VCaP (cell line): ENCODE measurements around the gene CHDH.

Source experiments
- H3K27ac ChIP-seq: fragments of 450-650 bp; 2 replicates; pipeline ENCODE4 v1.5.1; 2017
- CTCF ChIP-seq: fragments of 450-650 bp; conservative IDR thresholded peaks from 2 replicates; pipeline ENCODE4 v1.5.1; 2017; ENCODE audit warnings: mild to moderate bottlenecking, moderate library complexity

The CHDH gene

GRCh38 chr3:53817809-53818208 is 28.4 kb downstream of the CHDH start:
- H3K27ac ChIP-seq: no peak overlapping the region
- no peak for TF ChIP-seq CTCF

- H3K27ac ChIP-seq: no peak overlapping the region
- no peak for TF ChIP-seq CTCF
Measured at GRCh38 chr3:53817211-53817610, 29.0 kb downstream of the CHDH start.

- TF ChIP-seq CTCF: no peak
Measured at GRCh38 chr3:53816425-53816824, 29.8 kb downstream of the CHDH start.

GRCh38 chr3:53815651-53816050 is 30.6 kb downstream of the CHDH start:
- TF ChIP-seq CTCF: no peak
- H3K27ac ChIP-seq: no peak overlapping the region

More at GRCh38 chr3:53816425-53816824, 29.8 kb downstream of the CHDH start:
- no peak overlapping the region for H3K27ac ChIP-seq

GRCh38 chr3:53815067-53815466 is 31.2 kb downstream of the CHDH start:
- TF ChIP-seq CTCF: no peak
- no peak overlapping the region for H3K27ac ChIP-seq

GRCh38 chr3:53813876-53814275 is 32.3 kb downstream of the CHDH start:
- no peak overlapping the region for H3K27ac ChIP-seq
- TF ChIP-seq CTCF: no peak

GRCh38 chr3:53813229-53813628 is 33.0 kb downstream of the CHDH start:
- no peak overlapping the region for H3K27ac ChIP-seq
- TF ChIP-seq CTCF: no peak

- TF ChIP-seq CTCF: no peak; the same call in 1 of the 2 replicates
Measured at GRCh38 chr3:53812434-53812833, 33.8 kb downstream of the CHDH start.

More at GRCh38 chr3:53812434-53812833, 33.8 kb downstream of the CHDH start:
- H3K27ac ChIP-seq: no peak overlapping the region
